HCT116 (cell line): ENCODE measurements around the gene NR2F1-AS1. TPM values are rescaled to one million over a fixed set of nuclear protein-coding genes. Genes with fewer than 3 reads are reported as not detected.

ENCODE experiments used
- ATAC-seq: fragments of 200-7000 bp; cut with Tn5 transposase; 2 replicates; pipeline ENCODE4 v1.9.1; 2020; ENCODE audit warnings: mild to moderate bottlenecking, moderate library complexity
- BruUV-seq: library from RNA; stranded (reverse); fragments of 400-500 nt; replicated peaks from 2 replicates; lab custom pipeline; 2021; lab: Mats Ljungman, UMichigan
- CTCF ChIA-PET: fragments of 300-600 bp; sonication (Branson Sonifier 250); formaldehyde crosslinking; loops from one replicate; lab custom pipeline; 2021; ENCODE audit warnings: antibody characterized with exemption; lab: Charles Lee
- POLR2A ChIA-PET: fragments of 300-600, 350-600 bp; sonication (Branson Sonifier 250); formaldehyde crosslinking; loops from one replicate; lab custom pipeline; 2021; ENCODE audit warnings: antibody characterized with exemption; lab: Charles Lee
- RAD21 ChIA-PET, 2 experiments: fragments of 300-600 bp; sonication (Branson Sonifier 250); formaldehyde crosslinking; loops; one replicate each; lab custom pipeline; 2023; ENCODE audit warnings: low total read pairs in 2 of 2; ENCODE audit not compliant: uncharacterized antibody in 2 of 2, unreplicated experiment in 2 of 2, low non-redundant PET in 1 of 2; lab: Charles Lee
- DNase-seq: peaks from one replicate; pipeline ENCODE4 v3.0.0-alpha.2; 2010; ENCODE audit warnings: low read depth, low spot score
- H2AFZ ChIP-seq: fragments of 200-600 bp; shearing (Covaris generic), sonication (generic); 2 replicates; pipeline ENCODE4 v1.6.1; 2017; ENCODE audit warnings: low read depth, mixed run types, mixed read lengths, antibody characterized with exemption, low read length; ENCODE audit not compliant: poor library complexity, severe bottlenecking
- H3K27ac ChIP-seq: 2 replicates; pipeline ENCODE4 v1.5.1; 2012; ENCODE audit warnings: low read depth, low read length
- H3K27me3 ChIP-seq: fragments of 200-600 bp; sonication (generic); 2 replicates; pipeline ENCODE4 v1.6.1; 2016; ENCODE audit warnings: mixed run types, low read length, mixed read lengths; ENCODE audit not compliant: insufficient read depth
- H3K36me3 ChIP-seq, 2 experiments: fragments of 200-500 bp in 1 of 2; fragments of 200-600 bp in 1 of 2; sonication (Bioruptor generic) in 1 of 2; sonication (generic) in 1 of 2; 2 replicates each; pipeline versions ENCODE4 v1.5.1 to v1.6.1; 2014 to 2016; ENCODE audit warnings: low read length in 2 of 2, inconsistent platforms in 1 of 2, mixed read lengths in 1 of 2, mixed run types in 1 of 2; ENCODE audit not compliant: insufficient read depth in 2 of 2, control insufficient read depth in 1 of 2
- H3K4me1 ChIP-seq, 2 experiments: fragments of 200-600 bp in 1 of 2; sonication (generic) in 1 of 2; 2 replicates each; pipeline versions ENCODE4 v1.5.1 to v1.6.1; 2012 to 2017; ENCODE audit warnings: low read length in 2 of 2, inconsistent platforms in 1 of 2, mild to moderate bottlenecking in 1 of 2, mixed read lengths in 1 of 2, mixed run types in 1 of 2, moderate library complexity in 1 of 2; ENCODE audit not compliant: insufficient read depth in 2 of 2, control insufficient read depth in 1 of 2
- H3K4me2 ChIP-seq: fragments of 200-600 bp; sonication (generic); 2 replicates; pipeline ENCODE4 v1.6.1; 2017; ENCODE audit warnings: mixed run types, low read length, mixed read lengths
- H3K4me3 ChIP-seq, 2 experiments: fragments of 200-600 bp in 1 of 2; sonication (generic) in 1 of 2; replicated peaks in 1 of 2; 2 replicates each; pipeline ENCODE4 v1.5.1; 2011 to 2016; ENCODE audit warnings: low read length in 2 of 2, control low read depth in 1 of 2, low read depth in 1 of 2, mild to moderate bottlenecking in 1 of 2, mixed read lengths in 1 of 2, mixed run types in 1 of 2
- H3K79me2 ChIP-seq: fragments of 200-600 bp; sonication (generic); 2 replicates; pipeline ENCODE4 v1.6.1; 2017; ENCODE audit warnings: mild to moderate bottlenecking, mixed run types, low read length, moderate library complexity, mixed read lengths; ENCODE audit not compliant: insufficient read depth
- H3K9ac ChIP-seq: fragments of 200-600 bp; sonication (generic); 2 replicates; pipeline ENCODE4 v1.6.1; 2016; ENCODE audit warnings: low read length, mixed read lengths
- H3K9me2 ChIP-seq: fragments of 200-600 bp; sonication (generic), shearing (Covaris generic); 2 replicates; pipeline ENCODE4 v1.6.1; 2017; ENCODE audit warnings: mixed run types, mild to moderate bottlenecking, moderate library complexity; ENCODE audit not compliant: insufficient read depth
- H3K9me3 ChIP-seq, 2 experiments: fragments of 200-500 bp in 1 of 2; fragments of 200-600 bp in 1 of 2; sonication (Bioruptor generic) in 1 of 2; sonication (generic) in 1 of 2; 2 replicates each; pipeline ENCODE4 v1.6.1; 2014 to 2017; ENCODE audit warnings: low read length in 2 of 2, mixed read lengths in 2 of 2, inconsistent platforms in 1 of 2, low read depth in 1 of 2, mild to moderate bottlenecking in 1 of 2, mixed run types in 1 of 2, moderate library complexity in 1 of 2; ENCODE audit not compliant: control insufficient read depth in 1 of 2, insufficient read depth in 1 of 2
- H4K20me1 ChIP-seq: fragments of 200-600 bp; sonication (generic), shearing (Covaris generic); 2 replicates; pipeline ENCODE4 v1.6.1; 2017; ENCODE audit warnings: mixed run types, mild to moderate bottlenecking, moderate library complexity; ENCODE audit not compliant: insufficient read depth
- ATF3 ChIP-seq: IDR thresholded peaks from 2 replicates; pipeline ENCODE4 v1.6.1; 2012
- CBX3 ChIP-seq: IDR thresholded peaks from 2 replicates; pipeline ENCODE4 v1.6.1; 2012; ENCODE audit warnings: low read depth
- CEBPB ChIP-seq: IDR thresholded peaks from 2 replicates; pipeline ENCODE4 v1.6.1; 2012; ENCODE audit warnings: low read depth
- CTCF ChIP-seq, 3 experiments: fragments of 200-600 bp in 1 of 3; sonication (generic) in 1 of 3; IDR thresholded peaks in 2 of 3; conservative IDR thresholded peaks in 1 of 3; 2 replicates each; pipeline ENCODE4 v1.5.1; 2012 to 2017; ENCODE audit warnings: low read depth in 2 of 3, low read length in 2 of 3, antibody characterized with exemption in 1 of 3, borderline replicate concordance in 1 of 3, control low read depth in 1 of 3, mild to moderate bottlenecking in 1 of 3, mixed read lengths in 1 of 3, mixed run types in 1 of 3, moderate library complexity in 1 of 3; ENCODE audit not compliant: insufficient read depth in 1 of 3
- EGR1 ChIP-seq: IDR thresholded peaks from 2 replicates; pipeline ENCODE4 v1.6.1; 2012; ENCODE audit warnings: low read depth
- ELF1 ChIP-seq: IDR thresholded peaks from 2 replicates; pipeline ENCODE4 v1.6.1; 2012; ENCODE audit warnings: low read depth, borderline replicate concordance
- EZH2 ChIP-seq: fragments of 200-600 bp; sonication (generic); IDR thresholded peaks from 2 replicates; pipeline ENCODE4 v1.6.1; 2017; ENCODE audit warnings: antibody characterized with exemption, mixed run types
- FOSL1 ChIP-seq: IDR thresholded peaks from 2 replicates; pipeline ENCODE4 v1.6.1; 2012; ENCODE audit warnings: low read depth
- JUND ChIP-seq: IDR thresholded peaks from 2 replicates; pipeline ENCODE4 v1.6.1; 2012
- MAX ChIP-seq: IDR thresholded peaks from 2 replicates; pipeline ENCODE4 v1.6.1; 2012
- POLR2A ChIP-seq: IDR thresholded peaks from 2 replicates; pipeline ENCODE4 v1.7.0; 2011; ENCODE audit warnings: borderline replicate concordance; ENCODE audit not compliant: insufficient read depth, insufficient read length; ENCODE audit errors: extremely low read depth
- POLR2AphosphoS5 ChIP-seq: IDR thresholded peaks from 2 replicates; pipeline ENCODE4 v1.6.1; 2011; ENCODE audit warnings: mild to moderate bottlenecking, low read depth, low read length, moderate library complexity
- REST ChIP-seq: IDR thresholded peaks from 2 replicates; pipeline ENCODE4 v1.6.1; 2012; ENCODE audit warnings: low read depth
- SIN3A ChIP-seq: IDR thresholded peaks from 2 replicates; pipeline ENCODE4 v1.6.1; 2012; ENCODE audit warnings: low read depth
- SP1 ChIP-seq: IDR thresholded peaks from 2 replicates; pipeline ENCODE4 v1.6.1; 2012; ENCODE audit warnings: low read depth
- SRF ChIP-seq: IDR thresholded peaks from 2 replicates; pipeline ENCODE4 v1.6.1; 2012; ENCODE audit warnings: low read depth
- TCF7L2 ChIP-seq: IDR thresholded peaks from 2 replicates; pipeline ENCODE4 v1.7.0; 2011; ENCODE audit warnings: borderline replicate concordance, inconsistent platforms; ENCODE audit not compliant: insufficient read depth, insufficient read length; ENCODE audit errors: extremely low read depth
- ZBTB33 ChIP-seq: IDR thresholded peaks from 2 replicates; pipeline ENCODE4 v1.6.1; 2011; ENCODE audit warnings: mild to moderate bottlenecking, low read length, moderate library complexity; ENCODE audit not compliant: insufficient replicate concordance; ENCODE audit errors: extremely low read depth
- ZFX ChIP-seq: fragments of 450-650 bp; IDR thresholded peaks from 2 replicates; pipeline ENCODE4 v1.6.1; 2017
- ZNF274 ChIP-seq: fragments of 200-500 bp; sonication (Bioruptor generic); IDR thresholded peaks from 2 replicates; pipeline ENCODE4 v1.6.1; 2014; ENCODE audit warnings: mild to moderate bottlenecking, low read depth, low read length, inconsistent platforms
- intact Hi-C: fragments of 100-400 bp; cut with micrococcal nuclease; formaldehyde crosslinking; loops from 2 replicates; pipeline ENCODE4 v1.10.0; 2022
- total RNA-seq: library from RNA; stranded (reverse); gene quantifications from one replicate; pipeline ENCODE4 v1.2.1, GENCODE V29; 2021; ENCODE audit not compliant: unreplicated experiment

NR2F1-AS1 gene
- total RNA-seq, 1 experiment from 2014 or later = 20.1 TPM

- no peak overlapping the region for H3K4me3 ChIP-seq
- TF ChIP-seq REST = no peak
- TF ChIP-seq ZFX = no peak
- TF ChIP-seq JUND = no peak
- TF ChIP-seq EGR1 = no peak
- TF ChIP-seq SP1 = no peak
- no peak for TF ChIP-seq SRF
- no peak for TF ChIP-seq POLR2A
- no peak for TF ChIP-seq CEBPB
- TF ChIP-seq TCF7L2 = no peak
- no peak for TF ChIP-seq ATF3
- no peak for TF ChIP-seq ZNF274
- TF ChIP-seq SIN3A = no peak
- no peak for TF ChIP-seq ZBTB33
- no peak for TF ChIP-seq FOSL1
- no peak for TF ChIP-seq MAX
- TF ChIP-seq EZH2 = no peak
- TF ChIP-seq POLR2AphosphoS5 = no peak
- no peak for TF ChIP-seq CBX3
- TF ChIP-seq CTCF (IDR thresholded peaks at IDR 0.05 in 2 of 3, conservative IDR thresholded peaks at IDR 0.05 in 1 of 3; ENCODE audit: borderline replicate concordance in 1 of 3, insufficient read depth in 1 of 3, low read depth in 2 of 3, low read length in 2 of 3) = no peak
- no peak for TF ChIP-seq ELF1
- TF ChIP-seq, all 23 proteins: peak for 0
- Histone ChIP-seq H3K27me3 (peaks cover 4% of the 10 kb centered on the region; the same call in 1 of the 2 replicates), H3K79me2 (no peaks in the 10 kb centered on the region), H3K4me2 (no peak overlapping the region), H3K9ac (no peak overlapping the region), H3K36me3 (no peaks in the 10 kb centered on the region), H3K9me3 (no peaks in the 10 kb centered on the region), H3K27ac (no peak overlapping the region), H3K4me1 (peaks cover 15 to 17% of the 10 kb centered on the region in 2 experiments), H4K20me1 (no peaks in the 10 kb centered on the region), H2AFZ (no peak overlapping the region), H3K9me2 (no peaks in the 10 kb centered on the region)
- no peak for ATAC-seq
- no TSS peak for BruUV-seq
- ChIA-PET CTCF (interaction anchor here (0.8 kb wide), 1 partner anchor 200 kb away, joined by 3 read pairs; no protein-coding TSS in a partner anchor), POLR2A (no interaction called here), RAD21 (no interaction called here)
- DNase-seq = no peak
- intact Hi-C loops = loop anchor here (10.0 kb wide), 2 partner anchors 294 to 1254 kb away; no protein-coding TSS in a partner anchor
These were observed 20.2 kb upstream of the NR2F1-AS1 start for GRCh38 chr5:93601071-93601801.
